T-helper 1 cell treated with Interleukin-12 subunit alpha and Interleukin-12 subunit beta and Interleukin-4 antibody, amounts not matched to agents 30 μg/mL and 1 μg/mL, for 36 hours (primary cell): ENCODE results near the gene BEAN1.
"Not testable (repeated sequence)": the region's sequence is repeated elsewhere in the genome, so short reads cannot be mapped to it uniquely, and the experiment has no call there.

Experiments
- H3K27ac Mint-ChIP-seq: one replicate; pipeline ENCODE4 v1.8.0; 2021; ENCODE audit warnings: mild to moderate bottlenecking, mixed read lengths
- H3K27me3 Mint-ChIP-seq: one replicate; pipeline ENCODE4 v1.8.0; 2021; ENCODE audit warnings: low read depth, mixed read lengths
- H3K36me3 Mint-ChIP-seq: one replicate; pipeline ENCODE4 v1.8.0; 2021; ENCODE audit warnings: low read depth, mixed read lengths
- H3K4me1 Mint-ChIP-seq: one replicate; pipeline ENCODE4 v1.8.0; 2021; ENCODE audit warnings: low read depth, mixed read lengths
- H3K4me3 Mint-ChIP-seq: one replicate; pipeline ENCODE4 v1.8.0; 2021; ENCODE audit warnings: mild to moderate bottlenecking, moderate library complexity, mixed read lengths
- H3K9me3 Mint-ChIP-seq: one replicate; pipeline ENCODE4 v1.8.0; 2021; ENCODE audit warnings: mixed read lengths

The BEAN1 gene

GRCh38 chr16:66496226-66496625, 69.1 kb downstream of the BEAN1 start:
- H3K27ac Mint-ChIP-seq, H3K9me3 Mint-ChIP-seq, H3K36me3 Mint-ChIP-seq, H3K4me1 Mint-ChIP-seq, H3K4me3 Mint-ChIP-seq: not testable (repeated sequence)
- H3K27me3 Mint-ChIP-seq, result peaks cover 16% of the 10 kb centered on the region

- H3K9me3 Mint-ChIP-seq, H3K36me3 Mint-ChIP-seq, H3K27ac Mint-ChIP-seq, H3K4me3 Mint-ChIP-seq, H3K4me1 Mint-ChIP-seq: not testable (repeated sequence)
- peaks cover 16% of the 10 kb centered on the region for H3K27me3 Mint-ChIP-seq
Measured at GRCh38 chr16:66497921-66498320, 70.8 kb downstream of the BEAN1 start.

- not testable (repeated sequence) for H3K9me3 Mint-ChIP-seq, H3K36me3 Mint-ChIP-seq, H3K4me1 Mint-ChIP-seq, H3K27ac Mint-ChIP-seq, H3K4me3 Mint-ChIP-seq
- H3K27me3 Mint-ChIP-seq, result peaks cover 20% of the 10 kb centered on the region
Measured at GRCh38 chr16:66501563-66501962, 74.5 kb downstream of the BEAN1 start.

GRCh38 chr16:66502020-66502913, 75.2 kb downstream of the BEAN1 start:
- Mint-ChIP-seq H3K4me1 (peaks cover 6% of the 10 kb centered on the region), H3K27me3 (peaks cover 17% of the 10 kb centered on the region), H3K27ac (no peak overlapping the region), H3K4me3 (no peak overlapping the region), H3K36me3 (peaks cover 3% of the 10 kb centered on the region), H3K9me3 (no peaks in the 10 kb centered on the region)

GRCh38 chr16:66503030-66503429, 75.9 kb downstream of the BEAN1 start:
- no peak overlapping the region for H3K4me3 Mint-ChIP-seq
- peaks cover 9% of the 10 kb centered on the region for H3K4me1 Mint-ChIP-seq
- H3K36me3 Mint-ChIP-seq, result peaks cover 7% of the 10 kb centered on the region
- peaks cover 13% of the 10 kb centered on the region for H3K27me3 Mint-ChIP-seq
- no peak overlapping the region for H3K27ac Mint-ChIP-seq
- no peaks in the 10 kb centered on the region for H3K9me3 Mint-ChIP-seq

- Mint-ChIP-seq H3K27ac (no peak overlapping the region), H3K9me3 (no peaks in the 10 kb centered on the region), H3K4me3 (no peak overlapping the region), H3K27me3 (peaks cover 11% of the 10 kb centered on the region), H3K36me3 (peaks cover 10% of the 10 kb centered on the region), H3K4me1 (peaks cover 8% of the 10 kb centered on the region)
Measured at GRCh38 chr16:66503612-66504011, 76.5 kb downstream of the BEAN1 start.

GRCh38 chr16:66507731-66508239, 80.7 kb downstream of the BEAN1 start:
- Mint-ChIP-seq H3K27me3 (peaks cover 4% of the 10 kb centered on the region), H3K27ac (no peak overlapping the region), H3K36me3 (peaks cover 17% of the 10 kb centered on the region), H3K9me3 (no peaks in the 10 kb centered on the region), H3K4me1 (peaks cover 13% of the 10 kb centered on the region), H3K4me3 (no peak overlapping the region)

- peaks cover 19% of the 10 kb centered on the region for H3K36me3 Mint-ChIP-seq
- no peak overlapping the region for H3K27ac Mint-ChIP-seq
- H3K4me3 Mint-ChIP-seq, result no peak overlapping the region
- no peaks in the 10 kb centered on the region for H3K27me3 Mint-ChIP-seq
- no peaks in the 10 kb centered on the region for H3K9me3 Mint-ChIP-seq
- H3K4me1 Mint-ChIP-seq, result peaks cover 12% of the 10 kb centered on the region
Measured at GRCh38 chr16:66508248-66508913, 81.3 kb downstream of the BEAN1 start.

- Mint-ChIP-seq H3K4me1 (peaks cover 12% of the 10 kb centered on the region), H3K27ac (no peak overlapping the region), H3K36me3 (peaks cover 19% of the 10 kb centered on the region), H3K27me3 (no peaks in the 10 kb centered on the region), H3K9me3 (no peaks in the 10 kb centered on the region), H3K4me3 (no peak overlapping the region)
Measured at GRCh38 chr16:66508914-66509496, 81.9 kb downstream of the BEAN1 start.

- Mint-ChIP-seq H3K36me3 (peaks cover 19% of the 10 kb centered on the region), H3K9me3 (no peaks in the 10 kb centered on the region), H3K4me1 (peaks cover 12% of the 10 kb centered on the region), H3K27ac (no peak overlapping the region), H3K4me3 (no peak overlapping the region), H3K27me3 (no peaks in the 10 kb centered on the region)
Measured at GRCh38 chr16:66509576-66509975, 82.5 kb downstream of the BEAN1 start.

GRCh38 chr16:66510298-66510697, 83.2 kb downstream of the BEAN1 start:
- H3K36me3 Mint-ChIP-seq, result peaks cover 21% of the 10 kb centered on the region
- H3K27me3 Mint-ChIP-seq, result no peaks in the 10 kb centered on the region
- H3K4me1 Mint-ChIP-seq, result peaks cover 17% of the 10 kb centered on the region
- no peaks in the 10 kb centered on the region for H3K9me3 Mint-ChIP-seq
- no peak overlapping the region for H3K27ac Mint-ChIP-seq
- H3K4me3 Mint-ChIP-seq, result no peak overlapping the region

GRCh38 chr16:66510711-66511601, 83.9 kb downstream of the BEAN1 start:
- Mint-ChIP-seq H3K27me3 (no peaks in the 10 kb centered on the region), H3K9me3 (no peaks in the 10 kb centered on the region), H3K4me1 (peaks cover 23% of the 10 kb centered on the region), H3K36me3 (peaks cover 21% of the 10 kb centered on the region), H3K27ac (no peak overlapping the region), H3K4me3 (no peak overlapping the region)

- Mint-ChIP-seq H3K27ac (no peak overlapping the region), H3K36me3 (peaks cover 21% of the 10 kb centered on the region), H3K4me3 (no peak overlapping the region), H3K4me1 (peaks cover 30% of the 10 kb centered on the region), H3K9me3 (no peaks in the 10 kb centered on the region), H3K27me3 (no peaks in the 10 kb centered on the region)
Measured at GRCh38 chr16:66511602-66512271, 84.6 kb downstream of the BEAN1 start.
